Measurements from ENCODE around the gene MAPK4. TPM values are rescaled to one million over a fixed set of nuclear protein-coding genes. Genes with fewer than 3 reads are reported as not detected.

Gene MAPK4
- total and polyA plus RNA-seq, 10 of the 15 experiments (the other 5 are each of a cell fraction or from before 2014, with no cell fraction given): 0.03 to 0.11 (median 0.06) TPM; not detected in 4

- TF ChIP-seq, protein P1, sequence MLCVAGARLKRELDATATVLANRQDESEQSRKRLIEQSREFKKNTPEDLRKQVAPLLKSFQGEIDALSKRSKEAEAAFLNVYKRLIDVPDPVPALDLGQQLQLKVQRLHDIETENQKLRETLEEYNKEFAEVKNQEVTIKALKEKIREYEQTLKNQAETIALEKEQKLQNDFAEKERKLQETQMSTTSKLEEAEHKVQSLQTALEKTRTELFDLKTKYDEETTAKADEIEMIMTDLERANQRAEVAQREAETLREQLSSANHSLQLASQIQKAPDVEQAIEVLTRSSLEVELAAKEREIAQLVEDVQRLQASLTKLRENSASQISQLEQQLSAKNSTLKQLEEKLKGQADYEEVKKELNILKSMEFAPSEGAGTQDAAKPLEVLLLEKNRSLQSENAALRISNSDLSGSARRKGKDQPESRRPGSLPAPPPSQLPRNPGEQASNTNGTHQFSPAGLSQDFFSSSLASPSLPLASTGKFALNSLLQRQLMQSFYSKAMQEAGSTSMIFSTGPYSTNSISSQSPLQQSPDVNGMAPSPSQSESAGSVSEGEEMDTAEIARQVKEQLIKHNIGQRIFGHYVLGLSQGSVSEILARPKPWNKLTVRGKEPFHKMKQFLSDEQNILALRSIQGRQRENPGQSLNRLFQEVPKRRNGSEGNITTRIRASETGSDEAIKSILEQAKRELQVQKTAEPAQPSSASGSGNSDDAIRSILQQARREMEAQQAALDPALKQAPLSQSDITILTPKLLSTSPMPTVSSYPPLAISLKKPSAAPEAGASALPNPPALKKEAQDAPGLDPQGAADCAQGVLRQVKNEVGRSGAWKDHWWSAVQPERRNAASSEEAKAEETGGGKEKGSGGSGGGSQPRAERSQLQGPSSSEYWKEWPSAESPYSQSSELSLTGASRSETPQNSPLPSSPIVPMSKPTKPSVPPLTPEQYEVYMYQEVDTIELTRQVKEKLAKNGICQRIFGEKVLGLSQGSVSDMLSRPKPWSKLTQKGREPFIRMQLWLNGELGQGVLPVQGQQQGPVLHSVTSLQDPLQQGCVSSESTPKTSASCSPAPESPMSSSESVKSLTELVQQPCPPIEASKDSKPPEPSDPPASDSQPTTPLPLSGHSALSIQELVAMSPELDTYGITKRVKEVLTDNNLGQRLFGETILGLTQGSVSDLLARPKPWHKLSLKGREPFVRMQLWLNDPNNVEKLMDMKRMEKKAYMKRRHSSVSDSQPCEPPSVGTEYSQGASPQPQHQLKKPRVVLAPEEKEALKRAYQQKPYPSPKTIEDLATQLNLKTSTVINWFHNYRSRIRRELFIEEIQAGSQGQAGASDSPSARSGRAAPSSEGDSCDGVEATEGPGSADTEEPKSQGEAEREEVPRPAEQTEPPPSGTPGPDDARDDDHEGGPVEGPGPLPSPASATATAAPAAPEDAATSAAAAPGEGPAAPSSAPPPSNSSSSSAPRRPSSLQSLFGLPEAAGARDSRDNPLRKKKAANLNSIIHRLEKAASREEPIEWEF (IDR thresholded peaks at IDR 0.05; ENCODE audit: insufficient replicate concordance, low read depth, low read length): no peak
- TF ChIP-seq MEF2A (IDR thresholded peaks at IDR 0.05; ENCODE audit: insufficient read depth, low read depth, low read length): no peak
- TF ChIP-seq TCF7 (IDR thresholded peaks at IDR 0.05; ENCODE audit: borderline replicate concordance): no peak
- TF ChIP-seq IKZF2 (IDR thresholded peaks at IDR 0.05): no peak
- TF ChIP-seq ZNF274 (IDR thresholded peaks at IDR 0.05; ENCODE audit: insufficient read depth, insufficient read length): no peak
- TF ChIP-seq BCL11A (IDR thresholded peaks at IDR 0.05; ENCODE audit: low read depth, low read length): no peak
Observed at GRCh38 chr18:50661013-50661412, 101.1 kb downstream of the MAPK4 start (continued).

DNA sequence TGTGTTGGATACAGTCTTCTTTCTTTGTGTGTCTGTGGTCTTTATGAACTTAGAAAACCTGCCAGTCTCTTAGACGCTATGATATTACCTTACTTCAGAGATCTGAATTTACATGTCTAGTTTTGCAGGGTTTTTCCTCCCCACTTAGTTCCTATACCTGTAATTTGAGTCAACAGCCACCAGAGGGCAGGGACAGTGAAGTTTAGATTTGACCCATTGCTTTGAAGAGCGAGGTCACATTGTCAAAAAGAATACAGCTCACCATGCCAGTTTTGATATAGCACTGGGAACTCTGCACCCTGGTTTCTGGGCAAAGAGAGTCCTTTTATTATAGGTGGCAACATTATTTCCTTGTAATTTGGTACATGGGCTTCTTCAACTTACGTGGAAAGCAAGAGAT, 102.3 kb downstream of the MAPK4 start:
- H4K20me1 ChIP-seq (ENCODE audit: control insufficient read depth, insufficient read depth): no peaks in the 10 kb centered on the region
- H3K4me3 ChIP-seq: no peak overlapping the region
- in situ Hi-C loops (cut with MboI) (no loop called here), intact Hi-C loops (cut with micrococcal nuclease; ENCODE audit: unreplicated experiment) (loop anchor here (5.0 kb wide), 1 partner anchor 120 kb away; no protein-coding TSS in a partner anchor)
- CTCF ChIA-PET: interaction anchor here (1.3 to 1.5 kb wide), 2 partner anchors 9 to 123 kb away, joined by 4 read pairs; no protein-coding TSS in a partner anchor
- H3K79me2 ChIP-seq (ENCODE audit: control insufficient read depth, insufficient read depth, low read length): no peaks in the 10 kb centered on the region
- peaks cover 3% of the 10 kb centered on the region; the same call in 2 of the 3 replicates for H3K9me3 ChIP-seq (replicated peaks; ENCODE audit: control insufficient read depth, insufficient read depth, low read length)
- 3% methylated on average over 3 of the region's 3 CpGs for WGBS (ENCODE audit: insufficient coverage, insufficient replicate concordance, low lambda C conversion rate, missing lambda C conversion rate)
- no peaks in the 10 kb centered on the region for H3K27me3 ChIP-seq (replicated peaks in 1 of 2; ENCODE audit: control insufficient read depth in 2 of 2, insufficient read depth in 2 of 2, low read length in 1 of 2)
- no peak overlapping the region for H3K27ac ChIP-seq (ENCODE audit: control insufficient read depth, insufficient read depth)
- FAIRE-seq (no peak), DNase-seq (ENCODE audit: low read depth, low spot score) (no peak), ATAC-seq (no peak)
- no TSS peak for BruUV-seq (replicated peaks)
- no peak overlapping the region for H2AFZ ChIP-seq (ENCODE audit: control insufficient read depth, low read depth, low read length)
- no peak overlapping the region for H3K4me2 ChIP-seq (ENCODE audit: control insufficient read depth, insufficient read depth)
- peak; percentile 56 for TF ChIP-seq RAD21 (IDR thresholded peaks at IDR 0.05; ENCODE audit: insufficient read depth, low read depth, low read length)
- TF ChIP-seq, protein P2, sequence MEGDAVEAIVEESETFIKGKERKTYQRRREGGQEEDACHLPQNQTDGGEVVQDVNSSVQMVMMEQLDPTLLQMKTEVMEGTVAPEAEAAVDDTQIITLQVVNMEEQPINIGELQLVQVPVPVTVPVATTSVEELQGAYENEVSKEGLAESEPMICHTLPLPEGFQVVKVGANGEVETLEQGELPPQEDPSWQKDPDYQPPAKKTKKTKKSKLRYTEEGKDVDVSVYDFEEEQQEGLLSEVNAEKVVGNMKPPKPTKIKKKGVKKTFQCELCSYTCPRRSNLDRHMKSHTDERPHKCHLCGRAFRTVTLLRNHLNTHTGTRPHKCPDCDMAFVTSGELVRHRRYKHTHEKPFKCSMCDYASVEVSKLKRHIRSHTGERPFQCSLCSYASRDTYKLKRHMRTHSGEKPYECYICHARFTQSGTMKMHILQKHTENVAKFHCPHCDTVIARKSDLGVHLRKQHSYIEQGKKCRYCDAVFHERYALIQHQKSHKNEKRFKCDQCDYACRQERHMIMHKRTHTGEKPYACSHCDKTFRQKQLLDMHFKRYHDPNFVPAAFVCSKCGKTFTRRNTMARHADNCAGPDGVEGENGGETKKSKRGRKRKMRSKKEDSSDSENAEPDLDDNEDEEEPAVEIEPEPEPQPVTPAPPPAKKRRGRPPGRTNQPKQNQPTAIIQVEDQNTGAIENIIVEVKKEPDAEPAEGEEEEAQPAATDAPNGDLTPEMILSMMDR (IDR thresholded peaks at IDR 0.05 in 2 of 3, conservative IDR thresholded peaks at IDR 0.05 in 1 of 3; ENCODE audit: control insufficient read depth in 2 of 3, extremely low read depth in 1 of 3, insufficient read depth in 1 of 3, low read depth in 3 of 3, low read length in 3 of 3): peak; percentile 18 to 50 (median 41); a peak in 3 of 6 replicates
- TF ChIP-seq BRCA1 (IDR thresholded peaks at IDR 0.05; ENCODE audit: low read depth, low read length): no peak
- peak; percentile 37; the same call in 1 of the 2 replicates for TF ChIP-seq SMC3 (IDR thresholded peaks at IDR 0.05; ENCODE audit: borderline replicate concordance, low read length)
- TF ChIP-seq RAD51 (IDR thresholded peaks at IDR 0.05): no peak
- RAD21 ChIA-PET (ENCODE audit: unreplicated experiment): no interaction called here
- POLR2A ChIA-PET: no interaction called here
- no peak overlapping the region for H3K9ac ChIP-seq (ENCODE audit: control insufficient read depth, insufficient read depth, low read length)
- SMC1A ChIA-PET (ENCODE audit: uncharacterized antibody, unreplicated experiment): no interaction called here
- H3K4me1 ChIP-seq (ENCODE audit: control insufficient read depth, insufficient read depth, low read length): no peaks in the 10 kb centered on the region
- no peaks in the 10 kb centered on the region for H3K36me3 ChIP-seq (ENCODE audit: control insufficient read depth in 2 of 2, insufficient read depth in 2 of 2, low read length in 1 of 2)

Data from GM12878 (cell line).